Testis (tissue), 3 donors: ENCODE data around the gene ACY1. TPM values are rescaled to one million over a fixed set of nuclear protein-coding genes. Genes with fewer than 3 reads are reported as not detected.

Experiments used
- DNase-seq: peaks from one replicate; pipeline ENCODE4 v3.0.0-alpha.2; 2019
- H3K27ac ChIP-seq, 2 donors: fragments of 200-600 bp; sonication (generic); one replicate each; pipeline ENCODE4 v1.5.1; 2019
- H3K27me3 ChIP-seq: fragments of 200-600 bp; sonication (generic); one replicate; pipeline ENCODE4 v1.5.1; 2019
- H3K36me3 ChIP-seq: fragments of 200-600 bp; sonication (generic); one replicate; pipeline ENCODE4 v1.5.1; 2017; ENCODE audit warnings: low read depth; ENCODE audit errors: missing control alignments
- H3K4me1 ChIP-seq: fragments of 200-600 bp; sonication (generic); one replicate; pipeline ENCODE4 v1.5.1; 2019
- H3K4me3 ChIP-seq, 2 donors: fragments of 200-600 bp; sonication (generic); one replicate each; pipeline ENCODE4 v1.5.1; 2017 to 2019
- H3K9me3 ChIP-seq: fragments of 200-600 bp; sonication (generic); one replicate; pipeline ENCODE4 v1.5.1; 2017
- CTCF ChIP-seq, 3 experiments: fragments of 450-650 bp in 2 of 3; fragments of 200-600 bp in 1 of 3; sonication (generic) in 1 of 3; IDR thresholded peaks; one replicate each; pipeline ENCODE4 v1.5.1; 2016 to 2019; ENCODE audit warnings: antibody characterized with exemption in 3 of 3, mild to moderate bottlenecking in 2 of 3, moderate library complexity in 1 of 3
- POLR2A ChIP-seq: fragments of 450-650 bp; IDR thresholded peaks from one replicate; pipeline ENCODE4 v1.6.1; 2017; ENCODE audit warnings: antibody characterized with exemption, mild to moderate bottlenecking, moderate library complexity
- WGBS, 2 donors: methylation state at CpG; one replicate each; pipeline ENCODE4 v1.1.5; 2018; 5-methylcytosine and 5-hydroxymethylcytosine counted together
- intact Hi-C: fragments of 100-400 bp; cut with DNase I; formaldehyde crosslinking; loops from one replicate; pipeline ENCODE4 v1.15.1; 2023; ENCODE audit warnings: low total_unique reads
- polyA plus RNA-seq: library from polyadenylated mRNA; stranded (reverse); fragments of 350-450 nt; fragmentation: Illumina TruSeq; extraction: RNeasy Lipid Tissue Mini Kit (QIAGEN cat#74804); gene quantifications from one replicate; pipeline ENCODE4 v1.2.3, GENCODE V29; 2014; ENCODE audit warnings: low read depth, low replicate concordance; ENCODE audit not compliant: insufficient read depth
- total RNA-seq, 2 donors: library from RNA; depleted of rRNA; stranded (reverse); fragments of >200 nt; gene quantifications; one replicate each; pipeline ENCODE4 v1.2.3, GENCODE V29; 2016

ACY1 gene
- total and polyA plus RNA-seq, 3 donors from 2014 or later = 16.0 to 26.7 (median 17.1) TPM

- Histone ChIP-seq H3K4me1 (peaks cover 18% of the 10 kb centered on the region), H3K27ac (no peak overlapping the region), H3K4me3 (peak overlapping the region; percentile 68 to 75), H3K36me3 (no peaks in the 10 kb centered on the region), H3K27me3 (no peaks in the 10 kb centered on the region), H3K9me3 (no peaks in the 10 kb centered on the region)
- TF ChIP-seq CTCF (IDR thresholded peaks at IDR 0.05) (no peak), POLR2A (no peak)
- no peak for DNase-seq
- 0 to 1% methylated on average over 3 to 16 of the region's 20 CpGs for WGBS, 2 donors
- intact Hi-C loops = no loop called here
These were observed 41.9 kb upstream of the ACY1 start for GRCh38 chr3:51941463-51941797.

- WGBS, 2 donors = 0 to 1% methylated on average over 28 to 62 of the region's 67 CpGs
- TF ChIP-seq POLR2A (no peak), CTCF (IDR thresholded peaks at IDR 0.05) (peak; percentile 99 to 100 (median 99))
- H3K9me3 ChIP-seq = no peaks in the 10 kb centered on the region
- no peaks in the 10 kb centered on the region for H3K36me3 ChIP-seq
- peak; percentile 100 for DNase-seq
- peaks cover 18% of the 10 kb centered on the region for H3K4me1 ChIP-seq
- H3K27me3 ChIP-seq = no peaks in the 10 kb centered on the region
- H3K4me3 ChIP-seq = peak within 1 kb of the TSS; percentile 68 to 75
- peak within 1 kb of the TSS; percentile 83 to 86 for H3K27ac ChIP-seq
- intact Hi-C loops = no loop called here
These were observed 41.3 kb upstream of the ACY1 start, which contains the start of the genes PARP3 and RRP9 for GRCh38 chr3:51941798-51942602. Gene PARP3 (plus strand): TSS chr3:51942363. CDS start chr3:51943356, 993 bp downstream. Gene RRP9 (minus strand): TSS chr3:51941904. CDS start chr3:51941867, 37 bp downstream.

- Histone ChIP-seq H3K27me3 (no peaks in the 10 kb centered on the region), H3K4me1 (peaks cover 18% of the 10 kb centered on the region), H3K27ac (peak overlapping the region; percentile 83 to 86), H3K4me3 (peak overlapping the region; percentile 48 to 68), H3K36me3 (no peaks in the 10 kb centered on the region), H3K9me3 (no peaks in the 10 kb centered on the region)
- intact Hi-C loops = no loop called here
- no peak for TF ChIP-seq CTCF (IDR thresholded peaks at IDR 0.05)
- TF ChIP-seq POLR2A = no peak
- DNase-seq = no peak
- 38 to 66% methylated on average over 7 to 17 of the region's 17 CpGs for WGBS, 2 donors
These were observed 40.5 kb upstream of the ACY1 start for GRCh38 chr3:51942603-51943450.

- TF ChIP-seq CTCF (IDR thresholded peaks at IDR 0.05) (no peak), POLR2A (no peak)
- H3K4me3 ChIP-seq = no peak overlapping the region
- WGBS, 2 donors = 89 to 93% methylated on average over 13 to 21 of the region's 21 CpGs
- no peaks in the 10 kb centered on the region for H3K27me3 ChIP-seq
- intact Hi-C loops = no loop called here
- H3K4me1 ChIP-seq = peaks cover 18% of the 10 kb centered on the region
- H3K27ac ChIP-seq = peak overlapping the region in 1 of 2 donors; percentile 83
- no peaks in the 10 kb centered on the region for H3K36me3 ChIP-seq
- no peak for DNase-seq
- H3K9me3 ChIP-seq = no peaks in the 10 kb centered on the region
These were observed 39.6 kb upstream of the ACY1 start for GRCh38 chr3:51943451-51944391.
